ENCODE results near the gene DNAAF8.

The DNAAF8 gene

GRCh38 chr16:4703906-4704305 is 30.4 kb upstream of the DNAAF8 start:
- H3K9ac ChIP-seq, result no peak overlapping the region
- H3K27ac ChIP-seq, result no peak overlapping the region

GRCh38 chr16:4704491-4704890 is 29.8 kb upstream of the DNAAF8 start:
- no peaks in the 10 kb centered on the region for H3K79me2 ChIP-seq (ENCODE audit: insufficient read depth, low read depth)
- no peak overlapping the region for H3K27ac ChIP-seq
- H2AFZ ChIP-seq (ENCODE audit: low read depth), result no peak overlapping the region
- H3K4me2 ChIP-seq, result no peak overlapping the region
- no peaks in the 10 kb centered on the region; the same call in 1 of the 2 replicates for H3K36me3 ChIP-seq (ENCODE audit: insufficient read depth)
- H3K27me3 ChIP-seq (ENCODE audit: insufficient read depth, low read depth), result no peaks in the 10 kb centered on the region
- no peaks in the 10 kb centered on the region for H3K4me1 ChIP-seq (ENCODE audit: low read depth, poor library complexity, severe bottlenecking)
- no peak overlapping the region for H3K4me3 ChIP-seq (IDR thresholded peaks at IDR 0.05; ENCODE audit: insufficient read depth, low read depth, low read length)
- H3K9ac ChIP-seq, result no peak overlapping the region
- no peak for TF ChIP-seq CTCF (conservative IDR thresholded peaks at IDR 0.05; ENCODE audit: low read depth, low read length)
- no peaks in the 10 kb centered on the region for H4K20me1 ChIP-seq (ENCODE audit: insufficient read depth)

More at GRCh38 chr16:4703906-4704305, 30.4 kb upstream of the DNAAF8 start:
- no peaks in the 10 kb centered on the region for H3K4me1 ChIP-seq (ENCODE audit: low read depth, poor library complexity, severe bottlenecking)
- H3K36me3 ChIP-seq (ENCODE audit: insufficient read depth), result no peaks in the 10 kb centered on the region; the same call in 1 of the 2 replicates
- no peak for TF ChIP-seq CTCF (conservative IDR thresholded peaks at IDR 0.05; ENCODE audit: low read depth, low read length)
- H3K79me2 ChIP-seq (ENCODE audit: insufficient read depth, low read depth), result no peaks in the 10 kb centered on the region
- no peak overlapping the region for H3K4me3 ChIP-seq (IDR thresholded peaks at IDR 0.05; ENCODE audit: insufficient read depth, low read depth, low read length)
- no peaks in the 10 kb centered on the region for H4K20me1 ChIP-seq (ENCODE audit: insufficient read depth)
- no peaks in the 10 kb centered on the region for H3K27me3 ChIP-seq (ENCODE audit: insufficient read depth, low read depth)
- H3K4me2 ChIP-seq, result no peak overlapping the region
- H2AFZ ChIP-seq (ENCODE audit: low read depth), result no peak overlapping the region

GRCh38 chr16:4704913-4705312 is 29.4 kb upstream of the DNAAF8 start:
- TF ChIP-seq CTCF (conservative IDR thresholded peaks at IDR 0.05; ENCODE audit: low read depth, low read length), result no peak
- no peak overlapping the region for H2AFZ ChIP-seq (ENCODE audit: low read depth)
- no peaks in the 10 kb centered on the region for H4K20me1 ChIP-seq (ENCODE audit: insufficient read depth)
- H3K9ac ChIP-seq, result no peak overlapping the region
- no peak overlapping the region for H3K4me3 ChIP-seq (IDR thresholded peaks at IDR 0.05; ENCODE audit: insufficient read depth, low read depth, low read length)
- no peak overlapping the region for H3K27ac ChIP-seq
- H3K4me1 ChIP-seq (ENCODE audit: low read depth, poor library complexity, severe bottlenecking), result no peaks in the 10 kb centered on the region
- no peaks in the 10 kb centered on the region; the same call in 1 of the 2 replicates for H3K36me3 ChIP-seq (ENCODE audit: insufficient read depth)
- no peaks in the 10 kb centered on the region for H3K79me2 ChIP-seq (ENCODE audit: insufficient read depth, low read depth)
- H3K4me2 ChIP-seq, result no peak overlapping the region
- H3K27me3 ChIP-seq (ENCODE audit: insufficient read depth, low read depth), result no peaks in the 10 kb centered on the region

GRCh38 chr16:4706871-4707270 is 27.5 kb upstream of the DNAAF8 start:
- Histone ChIP-seq H3K27ac (no peak overlapping the region), H3K4me3 (IDR thresholded peaks at IDR 0.05; ENCODE audit: insufficient read depth, low read depth, low read length) (no peak overlapping the region)

More at GRCh38 chr16:4706871-4707270, 27.5 kb upstream of the DNAAF8 start:
- no peak overlapping the region for H3K4me2 ChIP-seq
- H3K79me2 ChIP-seq (ENCODE audit: insufficient read depth, low read depth), result no peaks in the 10 kb centered on the region
- H3K9ac ChIP-seq, result no peak overlapping the region
- H3K4me1 ChIP-seq (ENCODE audit: low read depth, poor library complexity, severe bottlenecking), result no peaks in the 10 kb centered on the region
- H2AFZ ChIP-seq (ENCODE audit: low read depth), result no peak overlapping the region
- no peaks in the 10 kb centered on the region for H3K27me3 ChIP-seq (ENCODE audit: insufficient read depth, low read depth)
- H4K20me1 ChIP-seq (ENCODE audit: insufficient read depth), result no peaks in the 10 kb centered on the region
- H3K36me3 ChIP-seq (ENCODE audit: insufficient read depth), result no peaks in the 10 kb centered on the region; the same call in 1 of the 2 replicates
- TF ChIP-seq CTCF (conservative IDR thresholded peaks at IDR 0.05; ENCODE audit: low read depth, low read length), result no peak
